Smooth muscle cell (in vitro differentiated cells): ENCODE data around the gene PSMG3. TPM values are rescaled to one million over a fixed set of nuclear protein-coding genes. Genes with fewer than 3 reads are reported as not detected.

Experiments
- DNase-seq: peaks from one replicate; lab custom pipeline; 2025; ENCODE audit not compliant: unreplicated experiment; lab: John Stamatoyannopoulos, UW
- H2AFZ ChIP-seq: fragments of 200-600 bp; sonication (generic); 2 replicates; pipeline ENCODE4 v1.6.0; 2016; ENCODE audit warnings: antibody characterized with exemption, low read depth, mild to moderate bottlenecking
- H3F3A ChIP-seq: fragments of 200-600 bp; sonication (generic); 2 replicates; pipeline ENCODE4 v1.6.0; 2017; ENCODE audit warnings: antibody characterized with exemption, low read depth
- H3K27ac ChIP-seq: fragments of 200-600 bp; sonication (generic); 2 replicates; pipeline ENCODE4 v1.5.1; 2016; ENCODE audit warnings: low read depth, mild to moderate bottlenecking
- H3K27me3 ChIP-seq: fragments of 200-600 bp; sonication (generic); 2 replicates; pipeline ENCODE4 v1.6.1; 2016; ENCODE audit warnings: low read depth, mild to moderate bottlenecking
- H3K36me3 ChIP-seq: fragments of 200-600 bp; sonication (generic); 2 replicates; pipeline ENCODE4 v1.5.1; 2016; ENCODE audit warnings: low read depth
- H3K4me1 ChIP-seq: fragments of 200-600 bp; sonication (generic); 2 replicates; pipeline ENCODE4 v1.5.1; 2016; ENCODE audit warnings: low read depth
- H3K4me2 ChIP-seq: fragments of 200-600 bp; sonication (generic); 2 replicates; pipeline ENCODE4 v1.6.0; 2016; ENCODE audit warnings: mild to moderate bottlenecking
- H3K4me3 ChIP-seq: fragments of 200-600 bp; sonication (generic); 2 replicates; pipeline ENCODE4 v1.5.1; 2016; ENCODE audit warnings: mild to moderate bottlenecking
- H3K79me2 ChIP-seq: fragments of 200-600 bp; sonication (generic); 2 replicates; pipeline ENCODE4 v1.6.0; 2016; ENCODE audit warnings: low read depth, mild to moderate bottlenecking
- H3K9ac ChIP-seq: fragments of 200-600 bp; sonication (generic); 2 replicates; pipeline ENCODE4 v1.6.0; 2016; ENCODE audit warnings: low read depth
- H3K9me3 ChIP-seq: fragments of 200-600 bp; sonication (generic); replicated peaks from 2 replicates; pipeline ENCODE4 v1.5.1; 2016; ENCODE audit warnings: low read depth
- H4K20me1 ChIP-seq: fragments of 200-600 bp; sonication (generic); 2 replicates; pipeline ENCODE4 v1.6.0; 2016; ENCODE audit warnings: low read depth
- CTCF ChIP-seq: fragments of 200-600 bp; sonication (generic); IDR thresholded peaks from 2 replicates; pipeline ENCODE4 v1.5.1; 2017; ENCODE audit warnings: borderline replicate concordance, mild to moderate bottlenecking, antibody characterized with exemption; ENCODE audit not compliant: insufficient read depth, poor library complexity, severe bottlenecking
- WGBS: methylation state at CpG from one replicate; pipeline ENCODE4 v1.1.7; 2016; ENCODE audit warnings: low lambda C conversion rate; 5-methylcytosine and 5-hydroxymethylcytosine counted together
- polyA plus RNA-seq: library from polyadenylated mRNA; unstranded; fragments of >200 nt; fragmentation: Nextera tagmentation; extraction: Ambion mirVana; gene quantifications from 2 replicates; pipeline ENCODE4 v1.2.1, GENCODE V29; 2016
- total RNA-seq: library from RNA; depleted of rRNA; stranded (reverse); fragments of >200 nt; gene quantifications from 2 replicates; pipeline ENCODE4 v1.2.3, GENCODE V29; 2014

The PSMG3 gene
- total and polyA plus RNA-seq, 2 experiments from 2014 or later = 24.5 to 45.3 TPM

- no peak overlapping the region for H2AFZ ChIP-seq
- 59% methylated on average over 24 of the region's 24 CpGs for WGBS
- no peaks in the 10 kb centered on the region for H3K9me3 ChIP-seq
- peak overlapping the region; percentile 56 for H3K27ac ChIP-seq
- no peak overlapping the region for H3K9ac ChIP-seq
- no peak for DNase-seq
- no peaks in the 10 kb centered on the region for H3K4me1 ChIP-seq
- H3K4me3 ChIP-seq = no peak overlapping the region
- TF ChIP-seq CTCF = peak; percentile 6
- H3K27me3 ChIP-seq = no peaks in the 10 kb centered on the region
- no peaks in the 10 kb centered on the region for H3F3A ChIP-seq
- H3K36me3 ChIP-seq = no peaks in the 10 kb centered on the region
- no peaks in the 10 kb centered on the region for H4K20me1 ChIP-seq
- no peak overlapping the region for H3K4me2 ChIP-seq
- no peaks in the 10 kb centered on the region for H3K79me2 ChIP-seq
Observed at GRCh38 chr7:1558181-1558811, 11.5 kb downstream of the PSMG3 start.

- no peak overlapping the region for H2AFZ ChIP-seq
- no peaks in the 10 kb centered on the region for H3K36me3 ChIP-seq
- H3K79me2 ChIP-seq = no peaks in the 10 kb centered on the region
- TF ChIP-seq CTCF = no peak
- no peaks in the 10 kb centered on the region for H3K4me1 ChIP-seq
- H4K20me1 ChIP-seq = no peaks in the 10 kb centered on the region
- no peaks in the 10 kb centered on the region for H3K27me3 ChIP-seq
- 93% methylated on average over 9 of the region's 10 CpGs for WGBS
- H3K4me3 ChIP-seq = no peak overlapping the region
- H3K9ac ChIP-seq = no peak overlapping the region
- H3K4me2 ChIP-seq = no peak overlapping the region
- H3F3A ChIP-seq = no peaks in the 10 kb centered on the region
- H3K27ac ChIP-seq = no peak overlapping the region
- DNase-seq = no peak
- no peaks in the 10 kb centered on the region for H3K9me3 ChIP-seq
Observed at GRCh38 chr7:1557771-1558170, 12.1 kb downstream of the PSMG3 start.

- H3K27me3 ChIP-seq = no peaks in the 10 kb centered on the region
- no peak for DNase-seq
- no peak overlapping the region for H3K27ac ChIP-seq
- H3K9ac ChIP-seq = no peak overlapping the region
- no peaks in the 10 kb centered on the region for H3K79me2 ChIP-seq
- no peaks in the 10 kb centered on the region for H3F3A ChIP-seq
- H4K20me1 ChIP-seq = no peaks in the 10 kb centered on the region
- H3K36me3 ChIP-seq = no peaks in the 10 kb centered on the region
- no peak overlapping the region for H3K4me3 ChIP-seq
- H3K4me1 ChIP-seq = no peaks in the 10 kb centered on the region
- H3K4me2 ChIP-seq = no peak overlapping the region
- WGBS = 98% methylated on average over 7 of the region's 7 CpGs
- TF ChIP-seq CTCF = no peak
- no peak overlapping the region for H2AFZ ChIP-seq
- H3K9me3 ChIP-seq = no peaks in the 10 kb centered on the region
Observed at GRCh38 chr7:1557006-1557405, 12.8 kb downstream of the PSMG3 start.
